HG03457 (cell line): ENCODE measurements around the gene NAGS.
"Not testable (repeated sequence)": the region's sequence is repeated elsewhere in the genome, so short reads cannot be mapped to it uniquely, and the experiment has no call there.

Experiments used
- ATAC-seq: cut with Tn5 transposase; IDR thresholded peaks from one replicate; pipeline ENCODE4 v1.9.1; 2021; ENCODE audit warnings: moderate number of reproducible peaks; ENCODE audit not compliant: unreplicated experiment

The NAGS gene

DNA sequence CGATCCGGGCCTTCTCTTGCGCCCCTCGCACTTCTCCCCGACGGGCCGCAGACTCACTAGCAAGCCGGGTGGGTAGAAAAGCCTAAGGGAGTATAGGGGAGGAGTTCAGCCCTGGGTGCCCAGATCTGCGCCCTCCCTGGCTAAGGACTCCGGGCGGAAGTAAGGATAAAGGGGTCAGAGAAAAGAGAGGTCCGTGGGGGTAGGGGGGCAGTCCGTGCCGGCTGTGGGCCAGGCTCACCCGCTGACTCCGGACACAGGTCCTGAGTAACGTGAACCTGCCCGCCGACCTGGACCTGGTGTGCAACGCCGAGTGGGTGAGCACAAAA is 1.8 kb downstream of the NAGS start:
- ATAC-seq, result no peak

DNA sequence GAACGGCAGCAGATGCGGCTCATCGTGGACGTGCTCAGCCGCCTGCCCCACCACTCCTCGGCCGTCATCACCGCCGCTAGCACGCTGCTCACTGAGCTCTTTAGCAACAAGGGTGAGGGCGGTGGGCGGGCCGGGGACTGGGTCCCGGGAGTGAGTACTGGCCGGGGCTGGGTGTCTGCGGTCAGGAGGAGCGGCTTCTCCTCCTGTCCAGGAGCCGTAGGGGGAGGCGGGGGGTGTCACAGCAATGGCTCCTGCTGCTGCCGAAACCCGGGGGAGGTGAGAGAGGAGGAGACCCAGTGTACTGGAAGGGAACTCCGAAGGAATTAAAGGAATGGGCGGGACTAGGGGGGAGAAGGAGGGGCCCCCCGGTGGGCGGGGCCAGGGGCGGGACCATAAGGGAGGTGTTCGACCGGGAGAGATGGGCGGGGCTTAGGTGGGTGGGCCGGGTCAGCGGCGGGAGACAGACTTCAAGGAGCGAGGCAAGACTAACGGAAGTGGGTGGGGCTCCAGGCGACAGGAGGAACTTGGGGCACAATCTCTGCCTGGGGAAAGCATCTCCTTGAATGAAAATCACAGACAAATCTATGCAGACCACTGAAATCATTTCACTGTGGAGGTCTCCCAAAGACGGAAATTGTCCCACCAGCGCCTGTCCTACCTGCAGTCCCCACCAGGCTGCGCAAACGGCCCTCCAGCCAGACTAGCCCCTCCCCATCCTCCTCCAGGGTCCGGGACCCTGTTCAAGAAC is 2.4 kb downstream of the NAGS start:
- ATAC-seq, result no peak

GRCh38 chr17:44007346-44008204 is 3.2 kb downstream of the NAGS start:
- ATAC-seq, result no peak

GRCh38 chr17:44008205-44008909 is 3.9 kb downstream of the NAGS start:
- no peak for ATAC-seq

DNA sequence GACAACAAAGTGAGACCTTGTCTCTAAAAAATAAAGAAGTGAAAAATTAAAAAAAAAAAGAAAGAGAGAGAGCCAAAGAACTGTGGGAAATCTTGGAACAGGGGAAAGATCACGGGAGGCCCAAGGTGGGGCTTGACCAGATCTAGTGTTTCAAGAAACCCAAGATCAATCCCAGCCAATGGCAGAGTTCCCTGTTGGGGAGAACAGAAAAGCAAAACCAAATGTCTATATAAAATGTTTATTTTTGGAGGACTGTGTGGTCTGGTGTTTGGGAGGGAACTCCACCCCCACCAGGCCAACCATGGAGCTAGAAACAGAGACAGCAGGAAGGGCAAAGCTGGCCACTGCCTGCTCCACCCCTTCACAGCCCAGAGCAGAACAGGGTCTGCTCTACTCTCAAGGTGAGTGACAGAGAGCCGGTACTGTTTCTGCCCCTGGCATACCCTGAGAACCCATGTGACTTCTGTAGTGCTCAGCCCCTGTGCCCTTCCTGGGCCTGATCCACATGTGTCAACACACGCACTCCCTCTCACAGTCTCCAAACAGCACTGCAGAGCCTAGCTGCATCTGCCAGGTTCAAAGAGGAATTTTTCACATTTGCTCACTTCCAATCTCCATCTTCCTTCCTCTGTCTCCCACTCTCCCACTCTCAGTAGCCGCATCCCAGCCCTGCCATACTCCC is 6.7 kb downstream of the NAGS start:
- ATAC-seq, result no peak

GRCh38 chr17:44011876-44012275 is 7.5 kb downstream of the NAGS start:
- no peak for ATAC-seq

- ATAC-seq, result no peak
Observed at GRCh38 chr17:44012391-44012790, 8.0 kb downstream of the NAGS start.

DNA sequence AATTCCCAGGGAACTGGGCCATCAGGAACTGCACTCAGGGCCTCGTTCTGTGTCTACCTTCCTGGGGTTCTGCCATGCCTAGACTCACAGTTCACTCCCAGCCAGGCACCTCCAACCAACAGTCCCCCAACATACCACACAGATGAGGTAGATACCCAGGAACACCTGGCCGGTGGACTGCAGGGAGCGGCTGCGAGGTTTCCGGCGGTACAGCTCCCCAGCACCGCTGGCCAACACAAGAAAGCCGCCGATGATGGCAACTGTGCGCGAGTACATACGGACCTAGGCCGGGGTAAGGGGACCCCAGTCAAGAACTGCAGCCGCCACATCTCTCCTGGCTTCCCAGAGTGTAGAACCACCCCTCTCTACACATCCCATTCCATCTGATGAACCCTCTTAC is 8.5 kb downstream of the NAGS start:
- ATAC-seq, result no peak

GRCh38 chr17:44014133-44014436 is 9.7 kb downstream of the NAGS start:
- no peak for ATAC-seq

GRCh38 chr17:44014437-44015172 is 10.2 kb downstream of the NAGS start, which contains the start of gene TMEM101:
TSS of gene TMEM101 (minus strand) at chr17:44014963. CDS start at chr17:44014952, 11 bp downstream.
- ATAC-seq, result peak; percentile 48

GRCh38 chr17:44021227-44021626 is 16.8 kb downstream of the NAGS start:
- not testable (repeated sequence) for ATAC-seq

- ATAC-seq, result no peak
Observed at GRCh38 chr17:44022246-44022645, 17.8 kb downstream of the NAGS start.

- ATAC-seq, result no peak
Observed at GRCh38 chr17:44023545-44024270, 19.3 kb downstream of the NAGS start.

DNA sequence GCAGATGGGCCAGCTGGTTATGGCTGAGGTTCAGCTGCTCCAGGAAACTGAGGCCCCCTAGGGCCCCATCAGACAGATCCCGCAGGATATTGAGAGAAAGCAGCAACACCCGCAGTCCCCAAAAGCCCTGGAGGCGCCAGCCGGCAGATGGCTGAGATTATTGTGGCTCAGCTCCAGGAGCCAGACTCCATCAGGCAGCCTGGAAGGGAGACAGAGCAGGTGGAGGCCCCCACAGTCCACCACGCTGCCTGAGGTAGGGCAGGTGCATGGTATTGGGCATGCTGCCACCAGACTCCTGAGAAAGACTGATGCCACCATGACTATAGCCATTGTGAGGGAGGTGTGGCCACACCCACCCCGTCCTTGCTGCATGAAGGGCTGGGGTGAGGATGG is 19.8 kb downstream of the NAGS start:
- ATAC-seq, result no peak

GRCh38 chr17:44024853-44025252 is 20.4 kb downstream of the NAGS start:
- no peak for ATAC-seq

GRCh38 chr17:44029736-44030135 is 25.3 kb downstream of the NAGS start:
- no peak for ATAC-seq

DNA sequence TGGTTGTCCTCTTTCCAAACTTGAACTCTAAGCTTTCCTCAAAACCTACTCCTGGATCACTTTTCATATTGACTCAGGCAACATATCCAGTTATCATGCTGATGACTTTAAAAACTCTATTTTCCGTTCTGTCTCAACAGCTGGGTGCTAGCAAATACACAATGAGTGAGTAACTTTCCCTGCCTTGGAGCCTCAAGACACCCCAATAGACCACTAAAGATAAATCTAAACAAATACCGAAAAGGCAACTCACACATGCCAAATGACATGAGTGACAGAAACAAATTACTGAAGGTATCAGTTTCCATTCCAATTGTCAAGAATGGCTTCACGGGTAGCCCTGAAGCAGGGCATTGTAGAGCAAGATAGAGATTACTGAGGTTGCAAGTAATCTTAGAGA is 26.1 kb downstream of the NAGS start:
- no peak for ATAC-seq

- no peak for ATAC-seq
Observed at GRCh38 chr17:44033861-44034408, 29.5 kb downstream of the NAGS start.

GRCh38 chr17:44034688-44035087 is 30.3 kb downstream of the NAGS start:
- not testable (repeated sequence) for ATAC-seq

- ATAC-seq, result no peak
Observed at GRCh38 chr17:44037471-44037870, 33.0 kb downstream of the NAGS start.
